Thymus (tissue), 11 donors: Measurements from ENCODE around the gene SYTL3. TPM values are rescaled to one million over a fixed set of nuclear protein-coding genes. Genes with fewer than 3 reads are reported as not detected.

ENCODE experiments used
- DNase-seq, 9 donors: peaks; one replicate each; pipeline ENCODE4 v3.0.0-alpha.2; 2013; ENCODE audit warnings: low spot score in 9 of 9, low read depth in 6 of 9, missing footprints in 1 of 9
- H3K27ac ChIP-seq, 2 donors: one replicate each; pipeline ENCODE4 v1.5.1; 2013; ENCODE audit warnings: control low read depth in 1 of 2, low read depth in 1 of 2, low read length in 1 of 2, mild to moderate bottlenecking in 1 of 2, moderate library complexity in 1 of 2
- H3K27me3 ChIP-seq, 2 donors: one replicate each; pipeline ENCODE4 v1.5.1; 2013; ENCODE audit warnings: low read length in 1 of 2; ENCODE audit not compliant: control insufficient read depth in 2 of 2, insufficient read depth in 1 of 2
- H3K36me3 ChIP-seq, 2 donors: one replicate each; pipeline ENCODE4 v1.5.1; 2013; ENCODE audit warnings: low read length in 1 of 2, mild to moderate bottlenecking in 1 of 2, moderate library complexity in 1 of 2; ENCODE audit not compliant: control insufficient read depth in 2 of 2, insufficient read depth in 2 of 2
- H3K4me1 ChIP-seq, 2 donors: one replicate each; pipeline ENCODE4 v1.5.1; 2013; ENCODE audit warnings: low read length in 2 of 2; ENCODE audit not compliant: control insufficient read depth in 2 of 2, insufficient read depth in 2 of 2
- H3K4me3 ChIP-seq, 2 donors: one replicate each; pipeline ENCODE4 v1.5.1; 2013; ENCODE audit warnings: low read length in 2 of 2, control low read depth in 1 of 2, mild to moderate bottlenecking in 1 of 2
- H3K9me3 ChIP-seq, 2 donors: one replicate each; pipeline ENCODE4 v1.5.1; 2013; ENCODE audit warnings: low read length in 1 of 2, mild to moderate bottlenecking in 1 of 2; ENCODE audit not compliant: control insufficient read depth in 2 of 2, insufficient read depth in 1 of 2
- WGBS: extraction: QIAGEN DNeasy Blood & Tissue Kit; methylation state at CpG from one replicate; pipeline ENCODE4 v1.1.7; 2013; 5-methylcytosine and 5-hydroxymethylcytosine counted together
- polyA plus RNA-seq: library from polyadenylated mRNA; stranded (reverse); fragments of 200-250 nt; gene quantifications from one replicate; pipeline ENCODE4 v1.2.3, GENCODE V29; 2013
- total RNA-seq: library from RNA; stranded (reverse); fragments of 120-200 nt; gene quantifications from one replicate; pipeline ENCODE4 v1.2.4, GENCODE V29; 2013
- donor health status: healthy.

The SYTL3 gene
- total and polyA plus RNA-seq, 2 donors = 22.6 to 109 TPM

DNA sequence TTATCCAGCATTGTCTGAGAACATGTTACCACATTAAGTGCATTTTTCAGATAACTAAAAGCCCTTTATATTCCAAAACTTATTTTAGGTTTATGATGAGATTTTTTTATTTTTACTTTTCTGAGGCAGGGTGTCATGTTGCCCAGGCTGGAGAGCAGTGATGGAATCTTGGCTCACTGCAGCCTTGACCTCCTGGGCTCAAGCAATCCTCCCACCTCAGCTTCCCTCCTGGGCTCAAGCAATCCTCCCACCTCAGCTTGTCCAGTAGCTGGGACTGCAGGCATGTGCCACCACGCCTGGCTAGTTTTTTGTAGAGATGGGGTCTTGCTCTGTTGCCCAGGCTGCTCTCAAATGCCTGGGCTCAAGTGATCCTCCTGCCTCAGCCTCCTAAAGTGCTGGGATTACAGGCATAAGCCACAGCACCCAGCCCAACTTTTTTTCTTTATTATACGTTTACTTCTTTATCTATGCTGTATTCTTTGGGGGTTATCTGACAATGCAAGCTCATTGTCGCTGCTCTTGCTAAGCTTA is 11.5 kb upstream of the SYTL3 start:
- no peak for DNase-seq
- Histone ChIP-seq H3K4me1 (peaks cover 16 to 21% of the 10 kb centered on the region in 2 donors), H3K9me3 (no peaks in the 10 kb centered on the region), H3K4me3 (no peak overlapping the region), H3K27me3 (no peaks in the 10 kb centered on the region), H3K36me3 (peaks cover 39 to 51% of the 10 kb centered on the region in 2 donors), H3K27ac (peak overlapping the region in 1 of 2 donors; percentile 13)
- WGBS = 98% methylated on average over 3 of the region's 3 CpGs

DNA sequence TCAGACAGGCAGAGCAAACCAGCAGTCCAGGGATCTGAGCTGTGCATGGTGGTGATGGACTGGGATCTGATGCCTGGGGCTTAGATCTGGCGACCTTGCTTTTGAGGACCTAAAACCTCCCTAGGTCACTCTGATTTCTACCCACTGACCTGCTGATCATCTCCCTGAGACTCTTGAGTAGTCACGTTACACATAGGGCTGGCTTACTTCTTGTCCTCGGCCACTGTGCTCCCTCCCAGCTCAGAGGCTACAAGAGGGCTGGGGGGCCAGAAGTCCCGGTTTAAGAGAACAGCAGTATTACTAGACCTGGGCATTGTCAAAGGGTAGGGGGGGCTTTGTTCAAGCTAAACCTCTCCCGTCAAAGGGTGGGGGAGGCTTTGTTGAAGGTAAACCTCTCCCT is 10.8 kb upstream of the SYTL3 start:
- Histone ChIP-seq H3K27me3 (no peaks in the 10 kb centered on the region), H3K36me3 (peaks cover 39 to 51% of the 10 kb centered on the region in 2 donors), H3K4me3 (no peak overlapping the region), H3K9me3 (no peaks in the 10 kb centered on the region), H3K4me1 (peaks cover 16 to 27% of the 10 kb centered on the region in 2 donors), H3K27ac (no peak overlapping the region)
- no peak for DNase-seq
- 99% methylated on average over 5 of the region's 5 CpGs for WGBS

DNA sequence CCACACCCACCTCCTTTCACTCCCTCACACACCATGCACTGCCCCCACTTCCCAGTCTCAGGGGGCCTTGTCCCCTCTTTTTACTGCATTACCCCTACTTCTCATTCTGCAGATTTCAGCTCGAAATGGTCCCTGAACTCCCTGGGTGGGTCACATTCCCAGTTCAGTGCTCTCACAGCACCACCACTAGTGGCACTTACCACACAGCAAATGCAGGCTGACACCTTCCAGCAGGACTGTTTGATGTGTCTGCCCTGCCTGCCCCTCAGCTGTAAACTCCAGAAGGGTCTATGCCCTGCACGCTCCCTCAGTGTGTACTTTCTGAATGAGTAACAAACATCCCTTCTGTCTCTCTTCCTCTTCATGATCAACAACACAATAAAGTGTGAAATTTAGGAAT is 9.3 kb upstream of the SYTL3 start:
- no peak for DNase-seq
- H3K27ac ChIP-seq = no peak overlapping the region
- H3K9me3 ChIP-seq = no peaks in the 10 kb centered on the region
- H3K4me1 ChIP-seq = peaks cover 21 to 29% of the 10 kb centered on the region in 2 donors
- H3K4me3 ChIP-seq = no peak overlapping the region
- H3K27me3 ChIP-seq = peaks cover 0 to 3% of the 10 kb centered on the region in 2 donors
- peaks cover 36 to 40% of the 10 kb centered on the region in 2 donors for H3K36me3 ChIP-seq
- 96% methylated on average over 2 of the region's 2 CpGs for WGBS

DNA sequence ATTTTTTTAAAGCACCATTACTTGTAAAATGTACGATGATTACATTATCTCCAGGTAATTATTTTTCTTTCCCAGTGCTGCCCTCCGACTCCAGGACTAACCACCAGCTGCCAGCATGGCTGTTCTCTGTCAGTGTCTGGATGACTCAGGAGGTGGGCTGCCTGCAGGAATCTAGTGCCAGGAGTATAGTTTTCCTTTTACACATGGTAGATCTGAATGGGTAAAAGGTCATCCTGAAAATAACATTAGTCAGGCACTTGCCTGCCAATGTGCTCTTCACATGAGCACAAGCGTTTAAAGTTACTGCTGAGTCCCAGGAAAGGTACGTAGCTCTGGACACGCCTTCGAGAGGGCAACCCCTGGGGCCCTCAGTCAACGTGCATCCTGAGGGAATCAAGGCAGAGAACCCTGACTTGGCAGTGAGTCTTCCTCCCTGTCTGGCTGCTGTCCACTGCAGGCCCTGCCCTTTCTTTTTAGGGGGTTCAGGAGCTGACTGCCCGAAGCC is 7.7 kb upstream of the SYTL3 start:
- Histone ChIP-seq H3K4me1 (peaks cover 21 to 31% of the 10 kb centered on the region in 2 donors), H3K27me3 (peaks cover 0 to 3% of the 10 kb centered on the region in 2 donors), H3K4me3 (no peak overlapping the region), H3K36me3 (peaks cover 21 to 25% of the 10 kb centered on the region in 2 donors), H3K27ac (no peak overlapping the region), H3K9me3 (no peaks in the 10 kb centered on the region)
- DNase-seq = no peak
- WGBS = 97% methylated on average over 8 of the region's 8 CpGs

DNA sequence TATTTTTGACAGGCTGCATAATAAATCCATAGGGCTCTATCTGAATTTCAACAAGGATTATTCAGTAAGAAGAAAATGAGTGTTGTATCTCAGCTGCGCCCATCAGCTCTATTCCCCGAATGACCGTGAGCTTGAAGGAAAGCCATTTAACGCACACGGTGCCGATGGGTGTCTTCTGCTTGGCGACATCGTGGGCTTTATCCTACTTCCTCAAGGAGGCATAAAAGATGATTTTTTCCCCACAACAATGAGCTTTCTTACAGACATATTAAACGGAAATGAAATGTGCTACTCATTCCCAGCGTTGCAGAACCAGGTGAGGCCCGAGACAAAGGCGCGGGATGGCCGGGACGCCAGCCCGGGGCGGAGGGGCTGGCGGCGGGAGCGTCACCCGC is 6.0 kb upstream of the SYTL3 start:
- peaks cover 17 to 21% of the 10 kb centered on the region in 2 donors for H3K36me3 ChIP-seq
- peaks cover 21 to 32% of the 10 kb centered on the region in 2 donors for H3K4me1 ChIP-seq
- no peaks in the 10 kb centered on the region for H3K9me3 ChIP-seq
- peaks cover 0 to 3% of the 10 kb centered on the region in 2 donors for H3K27me3 ChIP-seq
- WGBS = 3% methylated on average over 21 of the region's 21 CpGs
- peak overlapping the region; percentile 82 to 90 for H3K4me3 ChIP-seq
- DNase-seq = no peak
- H3K27ac ChIP-seq = peak overlapping the region; percentile 22 to 77

DNA sequence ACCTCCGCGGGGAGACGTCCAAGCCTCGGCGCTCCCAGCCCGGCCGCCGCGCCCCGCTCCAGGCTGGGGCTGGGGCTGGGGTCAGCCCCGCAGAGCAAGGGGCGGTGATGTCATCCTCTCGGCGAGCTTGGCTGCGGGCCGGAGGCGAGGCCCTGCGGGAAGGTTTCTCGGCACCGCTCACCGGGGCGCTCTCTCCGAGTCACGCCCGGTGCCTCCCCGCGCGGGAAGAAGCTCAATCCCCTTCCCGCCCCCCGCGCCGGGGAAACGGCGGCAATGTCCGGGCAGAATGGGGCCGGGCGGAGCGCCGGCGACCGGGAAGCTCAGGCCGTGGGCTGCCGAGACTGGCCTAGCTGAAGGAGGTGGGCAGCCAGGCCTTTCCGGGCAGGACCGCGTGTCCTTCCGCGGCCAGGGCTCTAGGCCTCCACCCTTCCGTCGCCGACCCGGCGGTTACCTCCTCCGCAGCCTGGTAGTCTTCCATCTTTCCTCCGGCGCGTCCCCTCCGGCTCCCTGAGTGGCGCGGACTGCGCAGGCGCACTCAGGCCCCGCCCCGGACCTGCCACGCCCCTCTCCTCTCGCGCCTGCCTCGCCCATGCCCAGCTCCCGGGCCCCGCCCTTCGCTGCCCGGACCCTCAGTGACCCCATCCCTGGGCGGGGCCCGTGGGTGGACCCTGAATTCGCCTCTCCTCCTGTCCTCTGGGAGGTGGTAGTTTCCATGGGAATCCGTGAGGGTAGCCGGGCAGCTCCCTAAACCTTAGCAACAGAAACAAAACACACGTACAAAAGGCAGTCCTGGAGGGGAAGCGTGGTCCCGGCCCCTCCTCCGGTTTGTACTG is 5.4 kb upstream of the SYTL3 start, which contains the start of gene DYNLT1:
Gene DYNLT1 (minus strand): TSS at position 513 of the 833 bp plus-strand sequence. CDS start 35 bp downstream, at position 478.
- Histone ChIP-seq H3K36me3 (peaks cover 13 to 17% of the 10 kb centered on the region in 2 donors), H3K4me3 (peak within 1 kb of the TSS; percentile 82 to 90), H3K27me3 (peaks cover 0 to 3% of the 10 kb centered on the region in 2 donors), H3K9me3 (no peaks in the 10 kb centered on the region), H3K27ac (peak within 1 kb of the TSS; percentile 77 to 86), H3K4me1 (peaks cover 21 to 37% of the 10 kb centered on the region in 2 donors)
- WGBS = under 1% methylated on average over 81 of the region's 81 CpGs
- DNase-seq = peak in 8 of 9 donors; percentile 65 to 91 (median 80)

DNA sequence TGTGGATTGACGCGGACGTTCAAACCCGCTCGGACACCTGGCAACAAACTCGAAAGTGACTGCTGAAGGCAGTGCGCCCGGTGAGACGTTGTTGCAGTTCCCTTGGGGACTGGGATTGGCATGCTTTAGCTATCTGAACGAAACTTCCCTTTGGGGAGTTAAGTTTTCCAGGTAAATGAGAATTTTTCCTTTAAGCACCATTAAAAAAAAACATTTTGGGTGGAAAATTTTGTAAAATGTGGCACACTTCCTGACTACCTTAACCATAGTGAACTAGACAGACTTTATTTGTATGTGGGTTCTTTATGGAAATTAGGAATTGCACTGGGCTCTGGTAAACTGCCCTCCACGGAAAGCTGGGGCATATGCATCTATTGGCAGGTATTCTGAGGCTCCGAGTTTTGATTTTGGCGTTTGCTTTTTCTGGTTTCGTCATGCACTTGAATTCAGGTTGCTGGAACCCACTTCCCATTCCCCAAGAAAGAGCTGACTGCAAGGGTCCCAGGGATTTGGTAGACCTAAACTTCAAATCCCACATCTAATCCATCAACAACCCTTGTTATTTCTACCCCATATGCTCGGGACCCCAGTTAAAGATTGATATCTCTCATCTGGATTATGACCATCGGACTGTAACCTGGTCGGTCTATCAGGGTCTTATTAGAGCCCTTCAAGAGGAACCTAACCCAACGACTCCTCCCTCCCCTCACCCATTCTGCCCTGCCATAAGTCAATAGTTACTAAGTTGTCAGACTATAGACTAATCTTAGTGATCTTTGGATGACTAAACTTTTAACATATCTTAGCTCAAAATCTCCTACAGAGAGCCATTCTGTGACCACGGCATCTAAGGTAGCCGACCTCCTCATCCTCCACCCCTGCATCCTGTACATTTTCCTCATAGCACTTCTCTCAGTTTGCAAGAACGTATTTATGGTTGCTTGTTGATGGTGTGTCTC is 4.5 kb upstream of the SYTL3 start:
- peaks cover 7 to 8% of the 10 kb centered on the region in 2 donors for H3K36me3 ChIP-seq
- no peak for DNase-seq
- peaks cover 0 to 3% of the 10 kb centered on the region in 2 donors for H3K27me3 ChIP-seq
- 39% methylated on average over 21 of the region's 21 CpGs for WGBS
- H3K9me3 ChIP-seq = no peaks in the 10 kb centered on the region
- peak overlapping the region; percentile 82 to 90 for H3K4me3 ChIP-seq
- peak overlapping the region in 1 of 2 donors; percentile 71 for H3K27ac ChIP-seq
- peaks cover 26 to 42% of the 10 kb centered on the region in 2 donors for H3K4me1 ChIP-seq

DNA sequence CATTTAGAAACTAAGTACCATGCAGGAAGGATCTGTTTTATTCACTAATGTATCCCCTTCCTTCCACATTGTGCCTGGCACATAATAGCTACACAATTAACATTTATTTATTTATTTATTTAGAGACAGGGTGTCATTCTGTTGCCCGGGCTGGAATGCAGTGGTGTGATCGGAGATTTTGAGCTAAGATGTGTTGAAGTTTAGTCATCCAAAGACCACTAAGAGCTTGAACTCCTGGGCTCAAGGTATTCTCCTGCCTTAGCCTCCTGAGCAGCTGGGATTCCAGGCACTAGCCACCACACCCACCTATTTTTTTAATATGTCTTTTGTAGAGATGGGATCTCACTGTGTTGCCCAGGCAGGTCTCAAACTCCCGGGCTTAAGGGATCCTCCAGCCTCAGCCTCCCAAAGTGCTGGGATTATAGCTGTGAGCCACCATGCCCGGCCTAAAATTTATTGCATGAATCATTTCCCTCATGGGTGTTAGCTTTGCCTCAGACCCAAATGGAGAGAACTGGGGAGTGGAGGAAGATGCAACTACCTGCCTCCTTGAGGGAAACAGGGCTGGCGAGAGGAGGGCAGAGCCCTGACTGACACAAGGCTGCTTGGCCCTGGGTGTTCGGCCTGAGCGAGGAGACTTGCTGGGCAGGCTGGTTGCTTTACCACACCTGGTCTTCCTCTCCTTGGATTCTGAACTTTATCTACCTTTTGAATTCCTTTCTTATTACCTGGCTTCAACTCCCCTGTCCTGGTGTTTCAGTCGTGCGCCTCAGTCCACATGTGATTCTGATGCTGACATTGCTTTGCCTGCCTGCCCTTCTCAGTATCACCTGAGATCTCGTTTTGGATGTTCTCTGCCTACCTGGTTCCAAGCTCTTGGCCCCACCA is 3.6 kb upstream of the SYTL3 start:
- H3K27ac ChIP-seq = no peak overlapping the region
- H3K27me3 ChIP-seq = peaks cover 0 to 3% of the 10 kb centered on the region in 2 donors
- H3K36me3 ChIP-seq = peaks cover 4% of the 10 kb centered on the region in 2 donors
- H3K4me1 ChIP-seq = peaks cover 26 to 44% of the 10 kb centered on the region in 2 donors
- no peaks in the 10 kb centered on the region for H3K9me3 ChIP-seq
- DNase-seq = no peak
- 90% methylated on average over 10 of the region's 10 CpGs for WGBS
- no peak overlapping the region for H3K4me3 ChIP-seq
